Mammary microvascular endothelial cell (primary cell): ENCODE results near the gene CAPNS1. TPM values are rescaled to one million over a fixed set of nuclear protein-coding genes. Genes with fewer than 3 reads are reported as not detected.

Source experiments
- total RNA-seq: library from RNA; depleted of rRNA; stranded (reverse); fragments of >200 nt; gene quantifications from 2 replicates; pipeline ENCODE4 v1.2.3, GENCODE V29; 2015

CAPNS1 gene
- total RNA-seq = 265 and 334 TPM in 2 replicates

DNA sequence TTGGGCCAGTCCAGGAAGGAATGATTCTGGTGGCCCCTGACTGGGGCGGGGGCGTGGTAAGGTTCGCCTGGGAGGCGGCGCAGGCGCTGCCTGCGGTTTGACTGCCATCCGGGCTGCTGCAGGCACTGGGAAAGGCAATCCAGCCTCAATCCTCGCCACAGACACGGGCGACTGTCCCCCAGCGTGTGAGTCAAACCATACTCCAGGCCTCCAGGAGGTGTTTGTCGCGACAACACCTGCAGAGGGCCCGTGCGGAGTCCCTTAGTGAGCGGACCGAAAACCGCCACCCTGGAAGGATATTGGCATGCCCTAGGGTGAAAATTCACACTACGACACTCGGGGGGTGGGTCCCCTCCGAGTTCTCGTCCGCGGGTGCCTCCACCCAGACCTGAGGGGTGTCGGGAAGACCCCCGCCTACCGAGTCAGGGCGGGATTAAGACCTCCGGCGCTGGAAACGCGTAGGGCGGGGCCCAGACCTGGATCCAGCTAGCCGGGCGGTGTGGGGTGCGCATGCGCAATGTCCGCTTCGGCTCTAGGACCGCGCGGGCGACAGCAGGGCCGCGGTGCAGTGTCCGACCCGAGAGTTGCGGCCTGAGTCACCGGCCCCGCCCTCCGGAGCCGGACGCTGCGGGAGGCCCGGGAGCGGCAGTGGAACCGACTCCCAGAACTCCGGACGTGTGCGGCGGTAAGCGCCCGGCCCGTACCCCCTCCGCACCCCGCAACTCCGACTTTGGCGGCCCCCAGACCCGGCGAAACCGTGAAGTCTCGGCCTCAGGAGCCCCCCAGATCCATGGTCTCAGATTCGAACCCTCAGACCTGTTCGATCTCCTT, at the start of gene CAPNS1:
CAPNS1 (plus strand) TSS at position 594 of the 831 bp plus-strand sequence. CDS start 946 bp downstream, outside the sequence.

GRCh38 chr19:36110487-36111199, 29.2 kb upstream of the CAPNS1 start, which contains the start of gene OVOL3:
OVOL3 (plus strand) TSS chr19:36111143; CDS start chr19:36111203, 60 bp downstream.

DNA sequence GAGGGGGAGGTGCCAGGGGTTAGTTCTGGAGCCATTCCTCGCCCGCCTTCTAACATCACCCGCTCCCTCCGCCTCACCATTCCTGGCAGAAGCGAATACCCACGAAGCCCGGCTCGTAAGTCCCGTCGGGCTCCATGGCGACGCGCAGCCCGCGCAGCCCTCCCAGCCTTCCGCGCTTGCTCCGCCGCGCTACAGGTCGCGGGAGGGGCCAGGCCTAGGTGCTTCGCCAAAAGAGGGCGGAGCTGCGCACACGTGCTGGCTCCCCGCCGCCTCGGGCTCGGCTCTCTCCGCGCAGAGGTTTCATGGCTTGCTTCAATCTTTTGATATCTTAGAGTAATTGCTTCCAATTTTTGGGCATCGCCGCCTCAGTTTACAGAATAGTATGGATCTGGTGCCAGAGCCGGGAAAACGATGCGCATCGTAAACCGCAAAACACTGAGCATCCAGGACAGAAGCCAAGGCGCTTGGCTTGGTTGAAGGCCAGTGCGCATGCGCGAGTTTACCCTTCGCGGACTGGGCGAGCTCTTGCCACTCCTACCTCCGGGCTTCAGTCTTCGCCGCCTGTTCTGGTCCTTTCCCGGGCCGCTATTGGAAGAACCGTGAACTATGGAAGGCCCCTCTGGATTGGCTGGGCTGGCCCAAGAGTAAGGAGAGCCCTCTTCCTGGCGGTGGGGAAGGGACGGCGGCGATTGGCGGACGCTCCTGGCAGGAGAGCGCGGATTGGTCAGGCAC, 25.0 kb upstream of the CAPNS1 start, which contains the start of gene POLR2I:
POLR2I (minus strand) TSS at position 155 of the 732 bp plus-strand sequence; CDS start at position 136, 19 bp downstream.

DNA sequence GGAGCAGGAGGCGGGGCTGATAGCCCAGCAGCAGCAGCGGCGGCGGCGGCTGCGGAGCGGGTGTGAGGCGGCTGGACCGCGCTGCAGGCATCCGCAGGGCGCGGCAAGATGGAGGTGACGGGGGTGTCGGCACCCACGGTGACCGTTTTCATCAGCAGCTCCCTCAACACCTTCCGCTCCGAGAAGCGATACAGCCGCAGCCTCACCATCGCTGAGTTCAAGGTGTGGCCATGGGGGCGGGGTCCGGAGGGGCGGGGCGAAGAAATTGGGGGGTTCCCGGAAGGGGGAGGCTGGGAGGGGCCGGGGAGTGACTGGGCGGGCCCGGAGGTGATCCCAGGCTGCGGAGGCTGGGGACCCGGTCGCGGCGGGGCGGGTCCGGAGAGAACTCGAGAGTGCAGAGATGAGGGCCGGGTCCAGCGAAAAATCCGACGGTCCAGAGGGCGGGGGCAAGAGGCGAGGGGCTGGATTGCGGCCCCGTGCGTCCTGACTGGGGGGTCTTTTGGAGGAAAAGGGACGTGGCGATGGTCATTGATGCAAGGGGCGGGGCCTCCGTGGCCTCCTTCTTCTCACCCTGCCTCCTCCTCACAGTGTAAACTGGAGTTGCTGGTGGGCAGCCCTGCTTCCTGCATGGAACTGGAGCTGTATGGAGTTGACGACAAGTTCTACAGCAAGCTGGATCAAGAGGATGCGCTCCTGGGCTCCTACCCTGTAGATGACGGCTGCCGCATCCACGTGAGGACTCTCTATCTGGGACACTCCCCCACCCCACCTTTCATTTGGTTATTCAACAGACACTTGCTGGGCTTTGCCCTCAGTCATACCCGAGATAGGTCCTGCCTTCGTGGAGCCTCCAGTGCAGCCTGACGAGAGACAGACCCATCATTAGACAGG, 24.2 kb upstream of the CAPNS1 start, which contains the start of gene TBCB:
TBCB (plus strand) TSS at position 16 of the 891 bp plus-strand sequence; CDS start at position 109, 93 bp downstream.

DNA sequence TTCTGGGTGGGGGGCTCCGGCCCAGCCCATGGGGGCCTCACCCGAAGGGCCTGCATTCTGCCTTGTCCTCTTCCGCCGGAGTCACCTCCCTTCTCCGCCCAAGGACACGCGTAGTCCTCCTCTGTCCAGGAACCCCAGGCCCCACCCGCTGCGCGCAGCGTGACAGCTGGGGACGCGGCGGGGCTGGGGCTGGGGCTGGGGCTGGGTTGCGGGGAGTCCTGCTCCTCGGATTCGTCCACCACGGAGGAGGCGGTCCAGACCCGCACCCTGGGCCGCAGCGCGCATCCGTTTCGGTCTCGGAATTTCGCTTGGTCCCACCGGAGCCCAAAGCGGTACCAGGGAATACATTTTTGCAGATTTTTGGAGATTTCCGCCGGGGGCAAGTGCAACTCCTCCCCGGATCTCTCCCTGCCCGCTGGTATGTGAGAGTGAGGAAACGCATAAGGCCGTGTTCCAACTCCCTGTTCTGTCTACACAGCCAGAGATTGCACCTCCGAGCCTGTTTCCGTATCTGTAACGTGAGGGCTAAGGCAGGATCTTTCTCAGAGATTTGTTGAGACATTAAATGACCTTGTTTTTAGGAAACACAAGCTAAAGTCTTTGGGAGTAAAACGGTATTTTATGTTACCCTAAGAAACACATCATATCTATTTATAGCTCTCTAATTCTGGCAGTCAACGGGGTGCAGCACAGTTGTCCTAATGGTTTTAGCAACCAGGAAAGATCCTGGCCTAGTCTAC, 12.7 kb downstream of the CAPNS1 start, which contains the start of gene COX7A1:
COX7A1 (minus strand) TSS at position 96 of the 740 bp plus-strand sequence; CDS start at position 56, 40 bp downstream.

Other genes with a start within 250 kb of the CAPNS1 start
- 2.2 and 2.7 TPM in 2 replicates for gene NFKBID, start 239.5 kb upstream of the CAPNS1 start, total RNA-seq
- not detected in 2 replicates for gene HCST, start 237.5 kb upstream of the CAPNS1 start, total RNA-seq
- not detected in 2 replicates for gene TYROBP, start 231.8 kb upstream of the CAPNS1 start, total RNA-seq
- gene LRFN3, start 203.7 kb upstream of the CAPNS1 start, total RNA-seq = 4.5 and 5.2 TPM in 2 replicates
- 17.8 and 19.1 TPM in 2 replicates for gene SDHAF1, start 144.9 kb upstream of the CAPNS1 start, total RNA-seq
- not detected in 2 replicates for gene SYNE4, start 131.3 kb upstream of the CAPNS1 start, total RNA-seq
- gene ALKBH6, start 125.9 kb upstream of the CAPNS1 start, total RNA-seq = 21.0 and 23.0 TPM in 2 replicates
- gene CLIP3, start 107.2 kb upstream of the CAPNS1 start, total RNA-seq = 1.9 and 2.1 TPM in 2 replicates
- 5.8 and 6.0 TPM in 2 replicates for gene THAP8, start 85.8 kb upstream of the CAPNS1 start, total RNA-seq
- gene WDR62, start 85.2 kb upstream of the CAPNS1 start, total RNA-seq = 9.1 and 10.9 TPM in 2 replicates
- gene OVOL3, start 28.9 kb upstream of the CAPNS1 start, total RNA-seq = not detected in 2 replicates
- 46.2 and 58.1 TPM in 2 replicates for gene POLR2I, start 25.2 kb upstream of the CAPNS1 start, total RNA-seq
- 272 and 320 TPM in 2 replicates for gene TBCB, start 24.6 kb upstream of the CAPNS1 start, total RNA-seq
- gene COX7A1, start 12.4 kb downstream of the CAPNS1 start, total RNA-seq = 20.4 and 29.4 TPM in 2 replicates
- gene ZNF565, start 74.6 kb downstream of the CAPNS1 start, total RNA-seq = 1.2 and 1.9 TPM in 2 replicates
- 67.8 and 79.5 TPM in 2 replicates for gene ZNF146, start 75.0 kb downstream of the CAPNS1 start, total RNA-seq
- 0.74 and 1.9 TPM in 2 replicates for gene ZFP14, start 239.1 kb downstream of the CAPNS1 start, total RNA-seq